SU-DHL-6 (cell line): Measurements from ENCODE around the gene ADSS1.

Experiments used
- CTCF ChIP-seq: fragments of 200-600 bp; sonication (generic); IDR thresholded peaks from one replicate; pipeline ENCODE4 v1.5.1; 2017; ENCODE audit warnings: antibody characterized with exemption, mild to moderate bottlenecking, low read length, moderate library complexity; ENCODE audit not compliant: insufficient read depth, poor library complexity, severe bottlenecking
- EZH2phosphoT487 ChIP-seq: fragments of 200-600 bp; sonication (generic), shearing (Covaris generic); conservative IDR thresholded peaks from 2 replicates; pipeline ENCODE4 v1.6.1; 2018; ENCODE audit warnings: mild to moderate bottlenecking, antibody characterized with exemption, low read length, moderate library complexity, mixed read lengths

- no peak for TF ChIP-seq CTCF
- no peak for TF ChIP-seq EZH2phosphoT487
Measured at GRCh38 chr14:104752423-104752734, 28.4 kb downstream of the ADSS1 start.
